Measurements from ENCODE around the gene SH3RF1. TPM values are rescaled to one million over a fixed set of nuclear protein-coding genes. Genes with fewer than 3 reads are reported as not detected.

SH3RF1 gene
- total RNA-seq, 1 experiment from 2014 or later = 15.3 TPM

DNA sequence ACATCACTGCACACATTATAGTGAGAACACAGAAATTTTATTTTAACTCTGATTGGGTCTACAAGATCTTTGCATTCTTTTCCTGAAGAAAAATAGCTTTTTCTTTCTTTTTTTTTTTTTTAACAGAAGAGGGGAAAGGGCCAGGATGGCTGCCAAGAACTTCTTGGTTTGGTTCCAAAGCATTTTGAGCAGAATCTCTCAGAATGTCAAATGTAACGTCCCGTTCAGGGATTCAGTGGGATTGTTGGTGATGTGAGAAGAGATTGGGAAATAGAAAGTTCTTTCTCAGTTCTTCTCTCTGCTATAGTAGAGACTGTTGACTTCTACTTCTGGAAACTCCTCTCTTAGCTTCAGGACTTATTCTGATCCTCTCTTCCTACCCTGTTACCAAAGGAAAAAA is 189.8 kb downstream of the SH3RF1 start:
- no peak overlapping the region for H3K23ac ChIP-seq (ENCODE audit: insufficient read length, low read depth, low read length)
- H3K79me2 ChIP-seq (ENCODE audit: insufficient read depth, low read length) = no peaks in the 10 kb centered on the region
- no peak overlapping the region for H2BK5ac ChIP-seq (ENCODE audit: insufficient read length, low read length)
- Mint-ChIP-seq H3K36me3 (ENCODE audit: insufficient read depth in 1 of 3, low read depth in 3 of 3) (no peaks in the 10 kb centered on the region; a peak in 1 of 7 replicates), H3K27ac (no peak overlapping the region), H3K4me3 (no peak overlapping the region), H3K27me3 (ENCODE audit: low read depth) (no peaks in the 10 kb centered on the region), H3K9me3 (no peaks in the 10 kb centered on the region), H3K4me1 (no peaks in the 10 kb centered on the region)
- H3K14ac ChIP-seq (ENCODE audit: insufficient read depth, low read length) = no peak overlapping the region
- H2AK5ac ChIP-seq (ENCODE audit: insufficient read length, low read length) = no peak overlapping the region
- no peak overlapping the region for H2BK15ac ChIP-seq (ENCODE audit: low read depth, low read length)
- H3K9ac ChIP-seq (ENCODE audit: extremely low read depth, insufficient read length, low read length) = no peak overlapping the region
- H3K23me2 ChIP-seq (ENCODE audit: insufficient read length, low read depth, low read length, poor library complexity, severe bottlenecking) = no peaks in the 10 kb centered on the region
- H4K20me1 ChIP-seq (ENCODE audit: control insufficient read depth, insufficient read depth, insufficient read length) = no peaks in the 10 kb centered on the region
- H4K5ac ChIP-seq (ENCODE audit: insufficient read length, low read depth, low read length) = no peak overlapping the region
- H3K56ac ChIP-seq (ENCODE audit: insufficient read length, low read depth, low read length) = no peak overlapping the region
- no peak for TF ChIP-seq CTCF (conservative IDR thresholded peaks at IDR 0.05)
- no peak for DNase-seq
- no peak overlapping the region for H2BK120ac ChIP-seq (ENCODE audit: low read depth, low read length, poor library complexity, severe bottlenecking)
- H3K4ac ChIP-seq (ENCODE audit: low read depth, low read length) = no peak overlapping the region
- H4K91ac ChIP-seq (ENCODE audit: insufficient read length, low read depth, low read length) = no peak overlapping the region
- H3T11ph ChIP-seq (ENCODE audit: low read length) = no peak overlapping the region
- no peaks in the 10 kb centered on the region for H3K9me3 ChIP-seq (ENCODE audit: control insufficient read depth, low read depth, low read length)
- H2AFZ ChIP-seq (ENCODE audit: low read length) = no peak overlapping the region
- no peaks in the 10 kb centered on the region for H3K27me3 ChIP-seq (ENCODE audit: insufficient read depth, low read length)
- no peak overlapping the region for H3K4me2 ChIP-seq (ENCODE audit: insufficient read depth, insufficient read length, low read length)
- no peak overlapping the region for H3K27ac ChIP-seq (ENCODE audit: insufficient read length, low read depth, low read length)
- H3K18ac ChIP-seq (ENCODE audit: insufficient read length, low read depth, low read length) = no peak overlapping the region
- no peak overlapping the region for H2BK12ac ChIP-seq (ENCODE audit: insufficient read length, low read depth, low read length)
- no peak overlapping the region for H4K8ac ChIP-seq (replicated peaks; ENCODE audit: insufficient read length, low read depth, low read length)
- H3K79me1 ChIP-seq (ENCODE audit: insufficient read depth, low read depth, low read length, poor library complexity, severe bottlenecking) = no peaks in the 10 kb centered on the region
- no peaks in the 10 kb centered on the region for H3K4me1 ChIP-seq (ENCODE audit: insufficient read depth, low read length)
- no peak overlapping the region for H2BK20ac ChIP-seq (ENCODE audit: low read depth, low read length, poor library complexity, severe bottlenecking)
- WGBS (ENCODE audit: extremely low coverage, insufficient read length, low lambda C conversion rate) = no CpG with 5 or more reads among the region's 2 CpGs

Measured in H9 (cell line).